H1 (cell line): ENCODE results near the gene VPREB1. TPM values are rescaled to one million over a fixed set of nuclear protein-coding genes. Genes with fewer than 3 reads are reported as not detected.
"Not testable (repeated sequence)": the region's sequence is repeated elsewhere in the genome, so short reads cannot be mapped to it uniquely, and the experiment has no call there.

ENCODE experiments used
- CTCF ChIA-PET: fragments of 300-600 bp; sonication (Branson Sonifier 250); formaldehyde crosslinking; loops from one replicate; lab custom pipeline; 2021; ENCODE audit not compliant: partially characterized antibody; lab: Charles Lee
- POLR2A ChIA-PET: fragments of 300-600 bp; sonication (Branson Sonifier 250); formaldehyde crosslinking; loops from one replicate; lab custom pipeline; 2021; ENCODE audit warnings: inconsistent platforms; ENCODE audit not compliant: partially characterized antibody; lab: Charles Lee
- DNase-seq, 2 experiments: peaks; one replicate each; pipeline versions ENCODE4 v3.0.0 to v3.0.0-alpha.2; 2010 to 2022; ENCODE audit warnings: low spot score in 2 of 2, low read depth in 1 of 2, mixed read lengths in 1 of 2
- FAIRE-seq: peaks from 2 replicates; lab custom pipeline; 2011; peaks lifted over from hg19 to GRCh38; lab: Jason Lieb, UNC
- H2AFZ ChIP-seq: 2 replicates; pipeline ENCODE4 v1.8.1; 2012; ENCODE audit warnings: low read length, inconsistent platforms
- H2AK5ac ChIP-seq: 2 replicates; pipeline ENCODE4 v1.6.1; 2013; ENCODE audit warnings: low read depth, low read length
- H2BK120ac ChIP-seq: replicated peaks from 2 replicates; pipeline ENCODE3; 2013; ENCODE audit warnings: low read depth, low read length, inconsistent platforms
- H2BK12ac ChIP-seq: 2 replicates; pipeline ENCODE4 v1.6.1; 2013; ENCODE audit warnings: low read depth, low read length
- H2BK15ac ChIP-seq: 2 replicates; pipeline ENCODE4 v1.6.1; 2013; ENCODE audit warnings: low read length
- H2BK20ac ChIP-seq: 2 replicates; pipeline ENCODE4 v1.6.1; 2013; ENCODE audit warnings: low read length
- H2BK5ac ChIP-seq: 2 replicates; pipeline ENCODE4 v1.6.1; 2013; ENCODE audit warnings: low read depth, low read length
- H3K14ac ChIP-seq: 2 replicates; pipeline ENCODE4 v1.6.1; 2013; ENCODE audit warnings: inconsistent platforms; ENCODE audit not compliant: insufficient read length
- H3K18ac ChIP-seq: 2 replicates; pipeline ENCODE4 v1.6.1; 2013; ENCODE audit warnings: low read length; ENCODE audit errors: extremely low read depth
- H3K23ac ChIP-seq: 2 replicates; pipeline ENCODE4 v1.6.1; 2013; ENCODE audit warnings: inconsistent platforms; ENCODE audit not compliant: insufficient read length
- H3K23me2 ChIP-seq: 2 replicates; pipeline ENCODE4 v1.6.1; 2013; ENCODE audit warnings: low read depth, low read length
- H3K27ac ChIP-seq: 2 replicates; pipeline ENCODE4 v1.6.1; 2011; ENCODE audit warnings: low read depth, low read length, inconsistent platforms
- H3K27me3 ChIP-seq, 4 experiments: replicated peaks in 1 of 4; 1 replicate in 1 of 4; 2 replicates in 3 of 4; pipeline versions ENCODE4 v1.6.1 to v1.8.1; 2011 to 2013; ENCODE audit warnings: low read length in 3 of 4, mild to moderate bottlenecking in 3 of 4, inconsistent platforms in 2 of 4, mixed read lengths in 2 of 4, moderate library complexity in 1 of 4; ENCODE audit not compliant: control insufficient read depth in 3 of 4, insufficient read depth in 3 of 4; ENCODE audit errors: extremely low read depth in 1 of 4
- H3K36me3 ChIP-seq, 4 experiments: 2 replicates each; pipeline versions ENCODE4 v1.6.1 to v1.8.1; 2011 to 2013; ENCODE audit warnings: mild to moderate bottlenecking in 4 of 4, low read length in 3 of 4, moderate library complexity in 2 of 4, control low read depth in 1 of 4, inconsistent platforms in 1 of 4; ENCODE audit not compliant: insufficient read depth in 4 of 4, control insufficient read depth in 2 of 4
- H3K4ac ChIP-seq: replicated peaks from 2 replicates; pipeline ENCODE3; 2013; ENCODE audit warnings: low read length, low read depth, mixed read lengths, inconsistent platforms; ENCODE audit not compliant: insufficient read length
- H3K4me1 ChIP-seq, 4 experiments: replicated peaks in 1 of 4; 1 replicate in 1 of 4; 2 replicates in 3 of 4; pipeline versions ENCODE4 v1.6.1 to v1.8.1; 2011 to 2013; ENCODE audit warnings: low read length in 3 of 4, inconsistent platforms in 2 of 4, mixed read lengths in 1 of 4; ENCODE audit not compliant: insufficient read depth in 4 of 4, control insufficient read depth in 3 of 4
- H3K4me2 ChIP-seq, 2 experiments: 2 replicates each; pipeline versions ENCODE4 v1.6.1 to v1.8.1; 2011 to 2013; ENCODE audit warnings: low read depth in 2 of 2, low read length in 2 of 2, control low read depth in 1 of 2, inconsistent platforms in 1 of 2, mild to moderate bottlenecking in 1 of 2; ENCODE audit not compliant: insufficient read depth in 1 of 2
- H3K4me3 ChIP-seq, 4 experiments: fragments of 200-600, 300-600 bp in 1 of 4; sonication (generic), shearing (Covaris generic), sonication (Bioruptor Twin) in 1 of 4; 2 replicates each; pipeline versions ENCODE4 v1.5.1 to v1.8.1; 2011 to 2016; ENCODE audit warnings: low read length in 4 of 4, low read depth in 3 of 4, control low read depth in 2 of 4, inconsistent platforms in 2 of 4, mild to moderate bottlenecking in 2 of 4, mixed read lengths in 1 of 4, moderate library complexity in 1 of 4; ENCODE audit not compliant: insufficient read depth in 2 of 4; ENCODE audit errors: extremely low read depth in 1 of 4
- H3K56ac ChIP-seq: replicated peaks from 2 replicates; pipeline ENCODE3; 2013; ENCODE audit warnings: low read depth, mild to moderate bottlenecking, mixed read lengths, low read length, inconsistent platforms; ENCODE audit not compliant: insufficient read length
- H3K79me1 ChIP-seq: 2 replicates; pipeline ENCODE4 v1.6.1; 2013; ENCODE audit warnings: low read depth, low read length, control low read depth
- H3K79me2 ChIP-seq, 2 experiments: 2 replicates each; pipeline versions ENCODE4 v1.6.1 to v1.8.1; 2012 to 2013; ENCODE audit warnings: low read length in 2 of 2, mild to moderate bottlenecking in 2 of 2, inconsistent platforms in 1 of 2; ENCODE audit not compliant: insufficient read depth in 2 of 2, control insufficient read depth in 1 of 2
- H3K9ac ChIP-seq, 4 experiments: replicated peaks in 1 of 4; 1 replicate in 1 of 4; 2 replicates in 3 of 4; pipeline versions ENCODE4 v1.6.1 to v1.8.1; 2011 to 2013; ENCODE audit warnings: low read depth in 3 of 4, low read length in 3 of 4, control low read depth in 2 of 4, mild to moderate bottlenecking in 2 of 4, moderate library complexity in 2 of 4, inconsistent platforms in 1 of 4; ENCODE audit errors: extremely low read depth in 1 of 4
- H3K9me3 ChIP-seq, 2 experiments: 2 replicates each; pipeline versions ENCODE4 v1.6.1 to v1.8.1; 2012 to 2013; ENCODE audit warnings: mild to moderate bottlenecking in 2 of 2, moderate library complexity in 2 of 2, control low read depth in 1 of 2, inconsistent platforms in 1 of 2, low read depth in 1 of 2, low read length in 1 of 2, mixed read lengths in 1 of 2; ENCODE audit not compliant: insufficient read depth in 2 of 2
- H4K20me1 ChIP-seq, 2 experiments: replicated peaks in 1 of 2; 2 replicates each; pipeline versions ENCODE3 to v1.8.1; 2011 to 2013; ENCODE audit warnings: inconsistent platforms in 2 of 2, low read length in 2 of 2, mild to moderate bottlenecking in 1 of 2; ENCODE audit not compliant: insufficient read depth in 2 of 2, control insufficient read depth in 1 of 2
- H4K5ac ChIP-seq: 2 replicates; pipeline ENCODE4 v1.6.1; 2013; ENCODE audit warnings: low read length, low read depth, mixed read lengths, inconsistent platforms; ENCODE audit not compliant: insufficient read length
- H4K8ac ChIP-seq: 2 replicates; pipeline ENCODE4 v1.8.0; 2013; ENCODE audit warnings: mild to moderate bottlenecking, moderate library complexity, low read length, inconsistent platforms; ENCODE audit not compliant: insufficient read depth; ENCODE audit errors: extremely low read depth
- H4K91ac ChIP-seq: replicated peaks from 2 replicates; pipeline ENCODE3; 2013; ENCODE audit warnings: low read length, mixed read lengths, inconsistent platforms; ENCODE audit not compliant: insufficient read length
- WGBS, 2 experiments: shearing (Covaris generic) in 1 of 2; methylation state at CpG; one replicate each; pipeline versions ENCODE4 v1.1.6 to v1.1.7; 2013 to 2015; ENCODE audit warnings: low lambda C conversion rate in 2 of 2, mixed read lengths in 2 of 2, inconsistent platforms in 1 of 2, low coverage in 1 of 2, missing lambda C conversion rate in 1 of 2; ENCODE audit not compliant: insufficient replicate concordance in 2 of 2, insufficient coverage in 1 of 2, insufficient read length in 1 of 2; ENCODE audit errors: extremely low coverage in 1 of 2, missing lambda C conversion rate in 1 of 2; 5-methylcytosine and 5-hydroxymethylcytosine counted together
- polyA plus RNA-seq, 7 experiments: library from polyadenylated mRNA; depleted of rRNA in 3 of 7; stranded (reverse) in 5 of 7; unstranded in 2 of 7; fragments of >200 nt in 5 of 7; fragments of 200-250 nt in 2 of 7; gene quantifications; 1 replicate in 5 of 7; 2 replicates in 1 of 7; 4 replicates in 1 of 7; pipeline versions ENCODE4 v1.2.1 to v1.2.3, GENCODE V29; 2011 to 2013; ENCODE audit warnings: missing spikeins in 2 of 7, mixed read lengths in 2 of 7
- total RNA-seq: library from RNA; stranded (reverse); fragmentation: NEBNext Ultra II Directional; extraction: Animal tissue kit (Norgen Biotek cat#: 25700); gene quantifications from 2 replicates; pipeline ENCODE4 v1.2.1, GENCODE V29; 2021

Gene VPREB1
- total and polyA plus RNA-seq, 2 of the 8 experiments (the other 6 are each of a cell fraction or from before 2014, with no cell fraction given): not detected

DNA sequence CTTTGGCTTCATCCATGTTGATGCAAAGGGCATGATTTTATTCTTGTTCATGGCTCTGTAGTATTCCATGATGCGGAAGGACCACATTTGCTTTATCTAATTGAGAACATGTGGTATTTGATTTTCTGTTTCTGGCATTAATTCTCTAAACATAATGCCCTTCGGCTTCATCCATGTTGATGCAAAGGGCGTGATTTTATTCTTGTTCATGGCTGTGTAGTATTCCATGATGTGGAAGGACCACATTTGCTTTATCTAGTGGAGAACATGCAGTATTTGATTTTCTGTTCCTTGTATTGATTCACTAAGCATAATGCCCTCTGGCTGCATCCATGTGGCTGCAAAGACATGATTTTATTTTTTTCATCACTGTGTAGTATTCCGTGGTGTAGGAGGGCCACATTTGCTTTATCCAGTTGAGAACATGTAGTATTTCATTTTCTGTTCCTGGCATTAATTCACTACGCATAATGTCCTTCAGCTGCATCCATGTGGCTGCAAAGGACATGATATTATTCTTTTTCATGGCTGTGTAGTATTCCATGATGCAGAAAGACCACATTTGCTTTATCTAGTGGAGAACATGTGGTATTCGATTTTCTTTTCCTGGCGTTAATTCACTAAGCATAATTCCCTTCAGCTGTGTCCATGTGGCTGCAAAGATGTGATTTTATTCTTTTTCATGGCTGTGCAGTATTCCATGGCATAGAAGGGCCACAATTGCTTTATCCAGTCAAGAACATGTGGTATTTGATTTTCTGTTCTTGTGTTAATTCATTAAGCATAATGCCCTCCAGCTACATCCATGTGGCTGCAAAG lies 14.2 kb downstream of the VPREB1 start:
- POLR2A ChIA-PET: not testable (repeated sequence)

More for the DNA sequence above, 14.2 kb downstream of the VPREB1 start:
- H3K4me3 ChIP-seq, H3K79me2 ChIP-seq, H3K9ac ChIP-seq, H4K20me1 ChIP-seq, H3K4me2 ChIP-seq, H4K8ac ChIP-seq, H2BK120ac ChIP-seq, H2BK20ac ChIP-seq, DNase-seq, H3K56ac ChIP-seq, H4K91ac ChIP-seq, H4K5ac ChIP-seq, CTCF ChIA-PET, H2BK5ac ChIP-seq, H3K23ac ChIP-seq, H3K14ac ChIP-seq, H3K27ac ChIP-seq, H3K4ac ChIP-seq, H3K23me2 ChIP-seq, H2AK5ac ChIP-seq, H3K9me3 ChIP-seq, H2BK12ac ChIP-seq, FAIRE-seq, H2AFZ ChIP-seq, H3K4me1 ChIP-seq, H2BK15ac ChIP-seq, H3K18ac ChIP-seq, H3K79me1 ChIP-seq, H3K36me3 ChIP-seq: not testable (repeated sequence)
- H3K27me3 ChIP-seq: peaks cover 30 to 74% (median 57%) of the 10 kb centered on the region in 4 experiments
- WGBS, 2 experiments: 67% methylated on average over 7 of the region's 7 CpGs; no CpG with 5 or more reads in 1 of the 2 experiments
